Measurements from ENCODE around the gene SMURF1. TPM values are rescaled to one million over a fixed set of nuclear protein-coding genes. Genes with fewer than 3 reads are reported as not detected.
A peak's percentile ranks its signal among the peaks of the same experiment; 100 is the strongest.

The SMURF1 gene
- total RNA-seq, 1 donor from 2014 or later, result 30.2 TPM

GRCh38 chr7:99112097-99112496, 31.8 kb downstream of the SMURF1 start:
- peaks cover 62% of the 10 kb centered on the region for H3K4me1 Mint-ChIP-seq (ENCODE audit: low read depth)
- H3K4me3 Mint-ChIP-seq (ENCODE audit: unreplicated experiment), result no peak overlapping the region
- peaks cover 14% of the 10 kb centered on the region for H3K9me3 Mint-ChIP-seq (ENCODE audit: low read depth)
- TF ChIP-seq CTCF (IDR thresholded peaks at IDR 0.05), result no peak
- peaks cover 6% of the 10 kb centered on the region for H3K36me3 Mint-ChIP-seq (ENCODE audit: low read depth)
- no peak overlapping the region for H3K27ac Mint-ChIP-seq (ENCODE audit: unreplicated experiment)
- DNase-seq (ENCODE audit: low spot score), result no peak
- H3K27me3 Mint-ChIP-seq (ENCODE audit: low read depth), result no peaks in the 10 kb centered on the region

- no peak for TF ChIP-seq CTCF (IDR thresholded peaks at IDR 0.05)
- Mint-ChIP-seq H3K9me3 (ENCODE audit: low read depth) (peaks cover 10% of the 10 kb centered on the region), H3K27ac (ENCODE audit: unreplicated experiment) (peak overlapping the region; percentile 49), H3K4me3 (ENCODE audit: unreplicated experiment) (no peak overlapping the region), H3K36me3 (ENCODE audit: low read depth) (peaks cover 6% of the 10 kb centered on the region), H3K27me3 (ENCODE audit: low read depth) (no peaks in the 10 kb centered on the region), H3K4me1 (ENCODE audit: low read depth) (peaks cover 68% of the 10 kb centered on the region)
- no peak for DNase-seq (ENCODE audit: low spot score)
Measured at GRCh38 chr7:99111591-99111990, 32.3 kb downstream of the SMURF1 start.

GRCh38 chr7:99109108-99110051, 34.5 kb downstream of the SMURF1 start:
- TF ChIP-seq CTCF (IDR thresholded peaks at IDR 0.05), result no peak
- Mint-ChIP-seq H3K27me3 (ENCODE audit: low read depth) (no peaks in the 10 kb centered on the region), H3K9me3 (ENCODE audit: low read depth) (peaks cover 5% of the 10 kb centered on the region), H3K4me3 (ENCODE audit: unreplicated experiment) (peak overlapping the region; percentile 23), H3K27ac (ENCODE audit: unreplicated experiment) (peak overlapping the region; percentile 78), H3K36me3 (ENCODE audit: low read depth) (peaks cover 6% of the 10 kb centered on the region), H3K4me1 (ENCODE audit: low read depth) (peaks cover 75% of the 10 kb centered on the region)
- no peak for DNase-seq (ENCODE audit: low spot score)

- no peaks in the 10 kb centered on the region for H3K27me3 Mint-ChIP-seq (ENCODE audit: low read depth)
- no peak for TF ChIP-seq CTCF (IDR thresholded peaks at IDR 0.05)
- peaks cover 82% of the 10 kb centered on the region for H3K4me1 Mint-ChIP-seq (ENCODE audit: low read depth)
- H3K4me3 Mint-ChIP-seq (ENCODE audit: unreplicated experiment), result no peak overlapping the region
- DNase-seq (ENCODE audit: low spot score), result no peak
- H3K27ac Mint-ChIP-seq (ENCODE audit: unreplicated experiment), result peak overlapping the region; percentile 78
- H3K9me3 Mint-ChIP-seq (ENCODE audit: low read depth), result peaks cover 5% of the 10 kb centered on the region
- peaks cover 6% of the 10 kb centered on the region for H3K36me3 Mint-ChIP-seq (ENCODE audit: low read depth)
Measured at GRCh38 chr7:99108613-99109012, 35.3 kb downstream of the SMURF1 start.

GRCh38 chr7:99106821-99107241, 37.1 kb downstream of the SMURF1 start:
- Mint-ChIP-seq H3K4me1 (ENCODE audit: low read depth) (peaks cover 90% of the 10 kb centered on the region), H3K36me3 (ENCODE audit: low read depth) (peaks cover 1% of the 10 kb centered on the region), H3K27ac (ENCODE audit: unreplicated experiment) (peak overlapping the region; percentile 73), H3K4me3 (ENCODE audit: unreplicated experiment) (no peak overlapping the region), H3K27me3 (ENCODE audit: low read depth) (no peaks in the 10 kb centered on the region), H3K9me3 (ENCODE audit: low read depth) (no peaks in the 10 kb centered on the region)
- no peak for TF ChIP-seq CTCF (IDR thresholded peaks at IDR 0.05)
- DNase-seq (ENCODE audit: low spot score), result no peak

All from chondrocyte (in vitro differentiated cells).